GM23338 (cell line): ENCODE data around the gene CNRIP1. TPM values are rescaled to one million over a fixed set of nuclear protein-coding genes. Genes with fewer than 3 reads are reported as not detected.

Experiments
- ATAC-seq: fragments of 200-7000 bp; cut with Tn5 transposase; 3 replicates; pipeline ENCODE4 v1.9.1; 2020
- DNase-seq: peaks from one replicate; pipeline ENCODE4 v3.0.0-alpha.2; 2015; ENCODE audit warnings: low spot score
- H2AFZ ChIP-seq: fragments of 200-600 bp; sonication (generic); 2 replicates; pipeline ENCODE4 v1.8.0; 2016; ENCODE audit warnings: antibody characterized with exemption, mild to moderate bottlenecking, moderate library complexity
- H3F3A ChIP-seq: fragments of 200-600 bp; sonication (generic); replicated peaks from 2 replicates; pipeline ENCODE4 v1.8.0; 2017; ENCODE audit warnings: antibody characterized with exemption, mixed run types, low read depth
- H3K27ac ChIP-seq: fragments of 200-600 bp; sonication (generic); 2 replicates; pipeline ENCODE4 v1.6.1; 2016; ENCODE audit warnings: low read depth
- H3K27me3 ChIP-seq: fragments of 200-600 bp; sonication (generic); 2 replicates; pipeline ENCODE4 v1.8.0; 2016; ENCODE audit warnings: mild to moderate bottlenecking, mixed run types, moderate library complexity; ENCODE audit not compliant: insufficient read depth
- H3K36me3 ChIP-seq: fragments of 200-600 bp; sonication (generic); 2 replicates; pipeline ENCODE4 v1.8.0; 2016; ENCODE audit warnings: mild to moderate bottlenecking; ENCODE audit not compliant: insufficient read depth
- H3K4me1 ChIP-seq: fragments of 200-600 bp; sonication (generic); 2 replicates; pipeline ENCODE4 v1.8.0; 2016; ENCODE audit warnings: mild to moderate bottlenecking, moderate library complexity; ENCODE audit not compliant: insufficient read depth
- H3K4me2 ChIP-seq: fragments of 200-600 bp; sonication (generic); 2 replicates; pipeline ENCODE4 v1.7.1; 2017; ENCODE audit warnings: mixed run types
- H3K4me3 ChIP-seq: fragments of 200-600 bp; sonication (generic); 2 replicates; pipeline ENCODE4 v1.6.1; 2016; ENCODE audit warnings: mixed run types
- H3K79me2 ChIP-seq: fragments of 200-600 bp; sonication (generic); replicated peaks from 2 replicates; pipeline ENCODE4 v1.8.0; 2017; ENCODE audit warnings: mild to moderate bottlenecking; ENCODE audit not compliant: insufficient read depth
- H3K9me2 ChIP-seq: fragments of 200-600 bp; sonication (generic); 2 replicates; pipeline ENCODE4 v1.8.0; 2017; ENCODE audit not compliant: insufficient read depth
- H4K20me1 ChIP-seq: fragments of 200-600 bp; sonication (generic); replicated peaks from 2 replicates; pipeline ENCODE4 v1.8.0; 2017; ENCODE audit warnings: mild to moderate bottlenecking; ENCODE audit not compliant: insufficient read depth
- H3K27ac Mint-ChIP-seq: 2 replicates; pipeline ENCODE4 v1.8.0; 2020; ENCODE audit warnings: inconsistent platforms, mild to moderate bottlenecking, moderate library complexity, mixed read lengths
- H3K27me3 Mint-ChIP-seq: 3 replicates; pipeline ENCODE4 v1.8.0; 2022; ENCODE audit warnings: low read depth, mild to moderate bottlenecking, moderate library complexity, mixed read lengths, inconsistent platforms; ENCODE audit not compliant: insufficient read depth, poor library complexity
- H3K36me3 Mint-ChIP-seq: 3 replicates; pipeline ENCODE4 v1.8.0; 2021; ENCODE audit warnings: low read depth, mild to moderate bottlenecking, inconsistent platforms, moderate library complexity, mixed read lengths
- H3K4me1 Mint-ChIP-seq: 3 replicates; pipeline ENCODE4 v1.8.0; 2020; ENCODE audit warnings: mild to moderate bottlenecking, inconsistent platforms, mixed read lengths
- H3K4me3 Mint-ChIP-seq: 3 replicates; pipeline ENCODE4 v1.8.0; 2021; ENCODE audit warnings: moderate library complexity, mild to moderate bottlenecking, inconsistent platforms, mixed read lengths
- H3K9me3 Mint-ChIP-seq: 3 replicates; pipeline ENCODE4 v1.8.0; 2020; ENCODE audit warnings: moderate library complexity, mild to moderate bottlenecking, inconsistent platforms, mixed read lengths
- CREB1 ChIP-seq: fragments of 250-450 bp; sonication (Bioruptor Pico); IDR thresholded peaks from 2 replicates; pipeline ENCODE4 v1.5.0; 2020; ENCODE audit warnings: low read depth, mild to moderate bottlenecking, moderate library complexity
- CTCF ChIP-seq, 2 experiments: fragments of 200-600 bp in 1 of 2; sonication (generic) in 1 of 2; conservative IDR thresholded peaks; 2 replicates each; pipeline versions ENCODE4 v1.5.1 to v1.6.1; 2016 to 2017; ENCODE audit warnings: antibody characterized with exemption in 2 of 2, low read depth in 2 of 2, mild to moderate bottlenecking in 2 of 2, moderate library complexity in 1 of 2
- ETS1 ChIP-seq: IDR thresholded peaks from 2 replicates; pipeline ENCODE4 v1.6.1; 2016; ENCODE audit warnings: antibody characterized with exemption
- EZH2 ChIP-seq: fragments of 200-600 bp; sonication (generic); IDR thresholded peaks from one replicate; pipeline ENCODE4 v1.8.0; 2017; ENCODE audit warnings: antibody characterized with exemption, mild to moderate bottlenecking, low read depth; ENCODE audit not compliant: unreplicated experiment
- EZH2phosphoT487 ChIP-seq: fragments of 200-600 bp; sonication (generic); IDR thresholded peaks from one replicate; pipeline ENCODE4 v1.8.1; 2018; ENCODE audit warnings: antibody characterized with exemption; ENCODE audit not compliant: unreplicated experiment
- JUNB ChIP-seq: IDR thresholded peaks from one replicate; pipeline ENCODE4 v1.6.1; 2016; ENCODE audit warnings: antibody characterized with exemption; ENCODE audit not compliant: unreplicated experiment
- NANOG ChIP-seq: IDR thresholded peaks from 2 replicates; pipeline ENCODE4 v1.6.1; 2016; ENCODE audit warnings: antibody characterized with exemption, borderline replicate concordance
- POLR2AphosphoS5 ChIP-seq: IDR thresholded peaks from 2 replicates; pipeline ENCODE4 v1.6.1; 2016; ENCODE audit warnings: antibody characterized with exemption, low read depth
- STAT1 ChIP-seq: IDR thresholded peaks from one replicate; pipeline ENCODE4 v1.6.1; 2016; ENCODE audit warnings: antibody characterized with exemption; ENCODE audit not compliant: unreplicated experiment
- ZNF114 ChIP-seq: fragments of 250-450 bp; sonication (Bioruptor Pico); IDR thresholded peaks from 2 replicates; pipeline ENCODE4 v1.5.0; 2020; ENCODE audit warnings: mild to moderate bottlenecking, moderate library complexity
- ZNF331 ChIP-seq: fragments of 250-450 bp; sonication (Bioruptor Pico); IDR thresholded peaks from 2 replicates; pipeline ENCODE4 v1.5.0; 2020; ENCODE audit warnings: low read depth, mild to moderate bottlenecking, moderate library complexity
- ZNF462 ChIP-seq: fragments of 250-450 bp; sonication (Bioruptor Pico); IDR thresholded peaks from 2 replicates; pipeline ENCODE4 v1.5.0; 2020; ENCODE audit warnings: mild to moderate bottlenecking, moderate library complexity
- polyA plus RNA-seq: library from polyadenylated mRNA; unstranded; fragments of >200 nt; fragmentation: Nextera tagmentation; extraction: Ambion mirVana; gene quantifications from 2 replicates; pipeline ENCODE4 v1.2.1, GENCODE V29; 2016
- total RNA-seq: library from RNA; depleted of rRNA; stranded (reverse); fragments of >200 nt; shearing (Covaris generic); gene quantifications from 2 replicates; pipeline ENCODE4 v1.2.3, GENCODE V29; 2014
- TF ChIP-seq, protein P1 (sequence below): IDR thresholded peaks from one replicate; pipeline ENCODE4 v1.6.1; 2018; ENCODE audit warnings: antibody characterized with exemption; ENCODE audit not compliant: unreplicated experiment

CNRIP1 gene
- total and polyA plus RNA-seq, 2 experiments from 2014 or later, result 5.9 to 6.9 TPM

DNA sequence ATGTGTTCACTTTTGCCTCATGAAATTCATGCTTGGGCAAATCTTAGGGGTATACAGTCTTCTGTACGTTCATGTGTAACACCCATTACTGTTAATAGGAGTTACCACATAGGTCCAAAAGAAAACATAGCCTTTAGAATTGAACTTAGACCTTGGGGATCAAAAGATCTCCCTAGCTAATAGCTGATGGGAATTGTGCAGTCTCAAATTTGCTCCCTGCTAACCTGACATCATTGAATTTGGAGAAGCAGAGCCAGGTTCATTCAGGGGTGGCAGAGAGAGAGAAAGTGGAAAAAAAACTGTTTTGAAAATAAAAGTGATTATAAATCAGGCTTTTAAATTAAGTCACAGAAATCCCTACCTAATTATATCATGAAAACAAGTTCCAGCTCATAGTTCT lies 39.4 kb downstream of the CNRIP1 start:
- Histone ChIP-seq H3K27ac (no peak overlapping the region), H3K79me2 (no peaks in the 10 kb centered on the region), H4K20me1 (no peaks in the 10 kb centered on the region), H3K4me2 (no peak overlapping the region), H3K9me2 (no peaks in the 10 kb centered on the region), H3F3A (no peaks in the 10 kb centered on the region), H3K4me3 (no peak overlapping the region), H3K27me3 (no peaks in the 10 kb centered on the region), H2AFZ (no peak overlapping the region), H3K36me3 (no peaks in the 10 kb centered on the region), H3K4me1 (no peaks in the 10 kb centered on the region)
- ATAC-seq, result no peak
- Mint-ChIP-seq H3K36me3 (no peaks in the 10 kb centered on the region), H3K9me3 (no peaks in the 10 kb centered on the region), H3K27me3 (peaks cover 1% of the 10 kb centered on the region), H3K4me1 (no peaks in the 10 kb centered on the region), H3K27ac (no peak overlapping the region), H3K4me3 (no peak overlapping the region)
- TF ChIP-seq STAT1 (no peak), POLR2AphosphoS5 (no peak), ZNF462 (CRISPR knock-in tag) (no peak), ZNF331 (CRISPR knock-in tag) (no peak), EZH2 (no peak), EZH2phosphoT487 (no peak), NANOG (no peak), ETS1 (no peak), CREB1 (CRISPR knock-in tag) (no peak), JUNB (no peak), CTCF (conservative IDR thresholded peaks at IDR 0.05; ENCODE audit: low read depth in 2 of 2) (no peak), ZNF114 (no peak)
- TF ChIP-seq, protein P1, sequence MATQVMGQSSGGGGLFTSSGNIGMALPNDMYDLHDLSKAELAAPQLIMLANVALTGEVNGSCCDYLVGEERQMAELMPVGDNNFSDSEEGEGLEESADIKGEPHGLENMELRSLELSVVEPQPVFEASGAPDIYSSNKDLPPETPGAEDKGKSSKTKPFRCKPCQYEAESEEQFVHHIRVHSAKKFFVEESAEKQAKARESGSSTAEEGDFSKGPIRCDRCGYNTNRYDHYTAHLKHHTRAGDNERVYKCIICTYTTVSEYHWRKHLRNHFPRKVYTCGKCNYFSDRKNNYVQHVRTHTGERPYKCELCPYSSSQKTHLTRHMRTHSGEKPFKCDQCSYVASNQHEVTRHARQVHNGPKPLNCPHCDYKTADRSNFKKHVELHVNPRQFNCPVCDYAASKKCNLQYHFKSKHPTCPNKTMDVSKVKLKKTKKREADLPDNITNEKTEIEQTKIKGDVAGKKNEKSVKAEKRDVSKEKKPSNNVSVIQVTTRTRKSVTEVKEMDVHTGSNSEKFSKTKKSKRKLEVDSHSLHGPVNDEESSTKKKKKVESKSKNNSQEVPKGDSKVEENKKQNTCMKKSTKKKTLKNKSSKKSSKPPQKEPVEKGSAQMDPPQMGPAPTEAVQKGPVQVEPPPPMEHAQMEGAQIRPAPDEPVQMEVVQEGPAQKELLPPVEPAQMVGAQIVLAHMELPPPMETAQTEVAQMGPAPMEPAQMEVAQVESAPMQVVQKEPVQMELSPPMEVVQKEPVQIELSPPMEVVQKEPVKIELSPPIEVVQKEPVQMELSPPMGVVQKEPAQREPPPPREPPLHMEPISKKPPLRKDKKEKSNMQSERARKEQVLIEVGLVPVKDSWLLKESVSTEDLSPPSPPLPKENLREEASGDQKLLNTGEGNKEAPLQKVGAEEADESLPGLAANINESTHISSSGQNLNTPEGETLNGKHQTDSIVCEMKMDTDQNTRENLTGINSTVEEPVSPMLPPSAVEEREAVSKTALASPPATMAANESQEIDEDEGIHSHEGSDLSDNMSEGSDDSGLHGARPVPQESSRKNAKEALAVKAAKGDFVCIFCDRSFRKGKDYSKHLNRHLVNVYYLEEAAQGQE, result no peak
- DNase-seq, result no peak
